Measurements from ENCODE around the gene ELFN2. TPM values are rescaled to one million over a fixed set of nuclear protein-coding genes. Genes with fewer than 3 reads are reported as not detected.

ELFN2 gene
- total RNA-seq, 2 donors from 2014 or later: 2.8 to 4.3 TPM

DNA sequence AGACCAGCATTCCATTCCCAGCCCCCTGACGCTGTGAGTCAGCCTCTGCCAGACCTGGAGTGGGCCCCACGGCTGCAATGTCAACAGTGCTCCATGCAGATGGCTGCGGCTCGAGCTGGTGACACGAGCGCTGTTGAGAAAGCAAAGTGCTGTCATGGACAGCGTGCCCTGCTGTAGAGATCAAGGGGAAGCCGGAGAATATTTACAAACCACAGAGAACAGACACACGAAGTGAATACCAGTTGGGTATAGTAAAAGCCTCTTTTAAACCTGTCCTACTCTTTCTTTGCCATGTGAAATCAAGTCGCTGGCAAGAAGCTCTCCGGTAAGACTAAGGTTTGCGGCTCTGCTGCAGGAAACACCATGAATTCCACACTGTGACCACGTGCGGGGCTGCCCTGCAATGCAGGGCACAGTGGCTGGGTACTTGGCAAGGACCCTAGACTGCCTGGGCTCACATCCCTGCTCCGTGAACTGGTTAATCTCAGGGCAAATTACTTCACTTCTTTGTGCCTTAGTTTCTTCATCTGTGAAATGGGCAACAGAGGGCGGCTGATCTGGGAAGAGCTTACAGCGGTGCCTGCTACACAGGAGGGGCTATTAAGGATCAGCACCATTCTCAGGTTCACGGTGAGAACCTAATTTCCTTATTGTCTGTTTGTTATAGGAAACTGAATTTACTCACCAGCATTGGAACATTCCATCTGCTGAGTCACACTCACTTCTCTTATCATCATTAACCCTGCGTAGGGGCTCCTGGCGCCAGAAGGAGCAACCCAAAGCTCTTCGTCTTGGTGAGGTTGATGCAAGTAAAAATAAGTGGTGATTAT, 27.8 kb upstream of the ELFN2 start:
- no peaks in the 10 kb centered on the region for H3K27me3 ChIP-seq (replicated peaks; ENCODE audit: insufficient read depth)
- 25% methylated on average over 21 of the region's 21 CpGs for WGBS
- intact Hi-C loops (cut with DNase I): loop anchor here (5.0 kb wide), 1 partner anchor 138 kb away; no protein-coding TSS in a partner anchor

DNA sequence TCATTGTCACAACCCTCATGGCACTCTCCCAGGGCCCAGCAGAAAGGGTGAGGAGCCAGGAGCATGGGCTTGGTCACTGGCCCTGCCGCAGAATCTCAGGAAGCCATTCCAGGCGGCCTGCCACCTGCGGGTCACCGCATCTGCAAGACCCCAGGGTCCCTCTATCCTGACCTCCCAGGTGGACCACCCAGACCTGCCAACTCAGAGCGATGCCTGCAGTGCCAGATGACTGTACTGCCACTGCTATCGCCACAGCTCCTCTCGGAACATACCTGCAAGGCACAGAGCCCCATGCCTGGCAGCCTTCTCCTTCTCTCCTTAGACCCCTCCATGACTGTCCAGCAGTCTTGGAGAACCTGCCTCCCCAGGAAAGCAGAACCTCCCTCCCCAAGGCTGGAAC, 26.4 kb upstream of the ELFN2 start:
- 92% methylated on average over 7 of the region's 7 CpGs for WGBS
- Histone ChIP-seq H3K27me3 (replicated peaks; ENCODE audit: insufficient read depth) (no peaks in the 10 kb centered on the region), H3K4me1 (replicated peaks) (no peaks in the 10 kb centered on the region), H3K4me3 (no peak overlapping the region), H3K27ac (no peak overlapping the region), H3K9me3 (no peaks in the 10 kb centered on the region), H3K36me3 (no peaks in the 10 kb centered on the region)
- intact Hi-C loops (cut with DNase I): no loop called here
- no peak for DNase-seq (ENCODE audit: low spot score)
- TF ChIP-seq POLR2A (IDR thresholded peaks at IDR 0.05) (no peak), POLR2AphosphoS5 (IDR thresholded peaks at IDR 0.05) (no peak)
- TF ChIP-seq, protein P1, sequence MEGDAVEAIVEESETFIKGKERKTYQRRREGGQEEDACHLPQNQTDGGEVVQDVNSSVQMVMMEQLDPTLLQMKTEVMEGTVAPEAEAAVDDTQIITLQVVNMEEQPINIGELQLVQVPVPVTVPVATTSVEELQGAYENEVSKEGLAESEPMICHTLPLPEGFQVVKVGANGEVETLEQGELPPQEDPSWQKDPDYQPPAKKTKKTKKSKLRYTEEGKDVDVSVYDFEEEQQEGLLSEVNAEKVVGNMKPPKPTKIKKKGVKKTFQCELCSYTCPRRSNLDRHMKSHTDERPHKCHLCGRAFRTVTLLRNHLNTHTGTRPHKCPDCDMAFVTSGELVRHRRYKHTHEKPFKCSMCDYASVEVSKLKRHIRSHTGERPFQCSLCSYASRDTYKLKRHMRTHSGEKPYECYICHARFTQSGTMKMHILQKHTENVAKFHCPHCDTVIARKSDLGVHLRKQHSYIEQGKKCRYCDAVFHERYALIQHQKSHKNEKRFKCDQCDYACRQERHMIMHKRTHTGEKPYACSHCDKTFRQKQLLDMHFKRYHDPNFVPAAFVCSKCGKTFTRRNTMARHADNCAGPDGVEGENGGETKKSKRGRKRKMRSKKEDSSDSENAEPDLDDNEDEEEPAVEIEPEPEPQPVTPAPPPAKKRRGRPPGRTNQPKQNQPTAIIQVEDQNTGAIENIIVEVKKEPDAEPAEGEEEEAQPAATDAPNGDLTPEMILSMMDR (IDR thresholded peaks at IDR 0.05): no peak

More for the DNA sequence above, 27.8 kb upstream of the ELFN2 start:
- Histone ChIP-seq H3K9me3 (no peaks in the 10 kb centered on the region), H3K36me3 (no peaks in the 10 kb centered on the region), H3K4me1 (replicated peaks) (no peaks in the 10 kb centered on the region), H3K27ac (no peak overlapping the region), H3K4me3 (no peak overlapping the region)
- DNase-seq (ENCODE audit: low spot score): no peak
- TF ChIP-seq POLR2AphosphoS5 (IDR thresholded peaks at IDR 0.05) (no peak), POLR2A (IDR thresholded peaks at IDR 0.05) (no peak)
- TF ChIP-seq, protein P1 (IDR thresholded peaks at IDR 0.05): no peak

DNA sequence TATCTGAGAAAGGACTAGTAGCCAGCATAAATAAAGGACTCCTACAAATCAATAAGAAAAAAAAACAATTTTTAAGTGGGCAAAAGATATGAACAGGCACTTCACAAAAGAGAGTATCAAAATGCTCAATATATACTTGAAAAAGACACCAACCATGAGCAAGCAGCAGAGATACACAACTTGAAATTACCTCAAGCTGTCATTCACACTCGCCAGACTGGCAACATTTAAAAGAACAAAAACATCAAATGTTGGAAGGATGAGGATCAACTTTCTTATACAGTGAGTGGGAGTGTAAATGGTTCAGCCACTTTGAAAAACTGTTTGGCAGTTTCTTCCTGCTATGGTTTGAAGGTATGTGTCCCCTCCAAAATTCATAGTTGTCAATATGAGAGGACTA, 23.9 kb upstream of the ELFN2 start:
- no peaks in the 10 kb centered on the region for H3K4me1 ChIP-seq (replicated peaks)
- H3K36me3 ChIP-seq: no peaks in the 10 kb centered on the region
- H3K9me3 ChIP-seq: no peaks in the 10 kb centered on the region
- H3K27ac ChIP-seq: no peak overlapping the region
- intact Hi-C loops (cut with DNase I): no loop called here
- peaks cover 3% of the 10 kb centered on the region for H3K27me3 ChIP-seq (replicated peaks; ENCODE audit: insufficient read depth)
- no peak for TF ChIP-seq POLR2A (IDR thresholded peaks at IDR 0.05)
- TF ChIP-seq, protein P1 (IDR thresholded peaks at IDR 0.05): no peak
- H3K4me3 ChIP-seq: no peak overlapping the region
- 52% methylated on average over 1 of the region's 1 CpG for WGBS
- no peak for DNase-seq (ENCODE audit: low spot score)

DNA sequence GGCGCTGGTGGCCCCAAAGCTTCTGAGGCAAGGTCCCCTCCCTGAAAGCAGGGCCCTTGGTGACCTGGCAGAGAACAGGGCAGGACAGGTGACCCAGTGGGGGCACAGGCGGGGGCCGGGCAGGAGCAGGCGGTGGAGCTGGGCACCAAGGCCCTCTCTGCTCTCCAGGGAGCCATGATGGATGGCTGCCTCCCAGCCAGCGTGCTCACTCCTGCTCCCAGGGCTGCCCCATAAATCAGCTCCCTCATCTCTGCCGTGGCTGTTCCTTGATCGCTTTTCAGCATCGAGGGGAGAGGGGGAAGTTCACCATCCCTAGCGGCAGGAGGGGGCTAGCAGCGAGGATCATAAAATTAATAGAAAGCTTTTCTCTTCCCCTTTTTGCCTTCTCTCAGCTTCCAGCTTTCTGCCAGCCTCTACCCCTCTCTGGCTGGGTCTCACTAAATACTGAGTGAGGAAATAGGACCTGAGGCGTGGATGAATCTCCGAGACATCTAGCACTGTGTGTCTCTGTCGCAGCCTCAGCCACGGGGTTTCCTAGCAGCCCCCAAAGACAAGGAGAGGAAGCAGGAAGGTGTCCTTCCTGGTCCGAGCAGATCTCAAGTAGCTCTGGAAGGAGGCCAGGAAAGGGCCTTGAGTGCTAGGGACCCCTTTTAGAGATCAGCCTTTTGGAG, 22.2 kb upstream of the ELFN2 start:
- intact Hi-C loops (cut with DNase I): no loop called here
- no peak overlapping the region for H3K27ac ChIP-seq
- no peak for DNase-seq (ENCODE audit: low spot score)
- H3K4me1 ChIP-seq (replicated peaks): no peaks in the 10 kb centered on the region
- no peaks in the 10 kb centered on the region for H3K9me3 ChIP-seq
- no peak overlapping the region for H3K4me3 ChIP-seq
- TF ChIP-seq, protein P1 (IDR thresholded peaks at IDR 0.05): no peak
- H3K36me3 ChIP-seq: no peaks in the 10 kb centered on the region
- peaks cover 3% of the 10 kb centered on the region for H3K27me3 ChIP-seq (replicated peaks; ENCODE audit: insufficient read depth)
- WGBS: 50% methylated on average over 15 of the region's 15 CpGs

Data from prostate gland (tissue), 2 donors.